GM12878 (cell line): Measurements from ENCODE around the gene KRT4. TPM values are rescaled to one million over a fixed set of nuclear protein-coding genes. Genes with fewer than 3 reads are reported as not detected.

Experiments
- ATAC-seq: fragments of 200-7000 bp; cut with Tn5 transposase; 3 replicates; pipeline ENCODE4 v1.9.1; 2020; ENCODE audit warnings: mild to moderate bottlenecking, moderate library complexity
- BruUV-seq: library from RNA; stranded (reverse); fragments of 400-500 nt; replicated peaks from 2 replicates; lab custom pipeline; 2021; lab: Mats Ljungman, UMichigan
- CTCF ChIA-PET: fragments of 300-600 bp; sonication (Branson Sonifier 250); formaldehyde crosslinking; extraction: SDS; loops from one replicate; lab custom pipeline; 2021; ENCODE audit warnings: inconsistent platforms; lab: Yijun Ruan, JAX
- POLR2A ChIA-PET: fragments of 350-600 bp; formaldehyde crosslinking; extraction: SDS; loops from one replicate; lab custom pipeline; 2021; ENCODE audit warnings: inconsistent platforms; lab: Charles Lee
- RAD21 ChIA-PET: fragments of 300-600 bp; sonication (Branson Sonifier 250); formaldehyde crosslinking; loops from one replicate; lab custom pipeline; 2023; ENCODE audit warnings: antibody characterized with exemption; ENCODE audit not compliant: unreplicated experiment; lab: Charles Lee
- SMC1A ChIA-PET: fragments of 300-600 bp; sonication (Branson Sonifier 250); formaldehyde crosslinking; loops from one replicate; lab custom pipeline; 2023; ENCODE audit not compliant: unreplicated experiment, uncharacterized antibody; lab: Charles Lee
- DNase-seq: peaks from one replicate; pipeline ENCODE4 v3.0.0-alpha.2; 2011; ENCODE audit warnings: low read depth, low spot score
- FAIRE-seq: peaks from 3 replicates; lab custom pipeline; 2011; peaks lifted over from hg19 to GRCh38; lab: Jason Lieb, UNC
- H2AFZ ChIP-seq: 2 replicates; pipeline ENCODE4 v1.6.0; 2011; ENCODE audit warnings: low read depth, low read length, control low read depth; ENCODE audit not compliant: control insufficient read depth
- H3K27ac ChIP-seq: 2 replicates; pipeline ENCODE4 v1.5.1; 2011; ENCODE audit warnings: control low read depth; ENCODE audit not compliant: control insufficient read depth, insufficient read depth
- H3K27me3 ChIP-seq, 2 experiments: replicated peaks in 1 of 2; 2 replicates each; pipeline versions ENCODE4 v1.6.0 to v1.6.1; 2011; ENCODE audit warnings: low read length in 1 of 2; ENCODE audit not compliant: control insufficient read depth in 2 of 2, insufficient read depth in 2 of 2
- H3K36me3 ChIP-seq, 2 experiments: 2 replicates each; pipeline ENCODE4 v1.5.1; 2011; ENCODE audit warnings: low read length in 1 of 2; ENCODE audit not compliant: control insufficient read depth in 2 of 2, insufficient read depth in 2 of 2
- H3K4me1 ChIP-seq: 2 replicates; pipeline ENCODE4 v1.6.1; 2011; ENCODE audit warnings: mild to moderate bottlenecking, low read length, moderate library complexity, mixed read lengths; ENCODE audit not compliant: control insufficient read depth, insufficient read depth
- H3K4me2 ChIP-seq: 2 replicates; pipeline ENCODE4 v1.6.0; 2011; ENCODE audit warnings: control low read depth; ENCODE audit not compliant: control insufficient read depth, insufficient read depth
- H3K4me3 ChIP-seq: fragments of 200-600 bp; sonication (generic); 2 replicates; pipeline ENCODE4 v1.5.1; 2016
- H3K79me2 ChIP-seq: 2 replicates; pipeline ENCODE4 v1.6.0; 2011; ENCODE audit warnings: low read length; ENCODE audit not compliant: control insufficient read depth, insufficient read depth
- H3K9ac ChIP-seq: 2 replicates; pipeline ENCODE4 v1.8.0; 2011; ENCODE audit warnings: low read length, control low read depth, mixed read lengths; ENCODE audit not compliant: control insufficient read depth, insufficient read depth
- H3K9me3 ChIP-seq: replicated peaks from 3 replicates; pipeline ENCODE4 v1.5.1; 2011; ENCODE audit warnings: mild to moderate bottlenecking, low read length; ENCODE audit not compliant: control insufficient read depth, insufficient read depth
- H4K20me1 ChIP-seq: 2 replicates; pipeline ENCODE4 v1.6.0; 2011; ENCODE audit not compliant: control insufficient read depth, insufficient read depth
- CEBPZ ChIP-seq: fragments of 150-350 bp; IDR thresholded peaks from 2 replicates; pipeline ENCODE4 v1.6.1; 2016; ENCODE audit warnings: low read depth, low read length
- E2F4 ChIP-seq: IDR thresholded peaks from 2 replicates; pipeline ENCODE4 v1.6.1; 2012; ENCODE audit warnings: low read depth, low read length, improper control_type of control experiment
- EGR1 ChIP-seq, 2 experiments: IDR thresholded peaks; 1 replicate in 1 of 2; 2 replicates in 1 of 2; pipeline ENCODE4 v1.6.1; 2011 to 2012; ENCODE audit warnings: low read depth in 2 of 2, low read length in 2 of 2, borderline replicate concordance in 1 of 2, mild to moderate bottlenecking in 1 of 2, moderate library complexity in 1 of 2
- FOS ChIP-seq: IDR thresholded peaks from 3 replicates; pipeline ENCODE4 v1.6.1; 2011; ENCODE audit warnings: borderline replicate concordance; ENCODE audit not compliant: insufficient read length; ENCODE audit errors: extremely low read depth
- HCFC1 ChIP-seq: fragments of 150-350 bp; IDR thresholded peaks from 2 replicates; pipeline ENCODE4 v1.6.1; 2014; ENCODE audit warnings: low read length
- IKZF1 ChIP-seq: fragments of 450-650 bp; conservative IDR thresholded peaks from 2 replicates; pipeline ENCODE4 v1.6.1; 2017; ENCODE audit warnings: antibody characterized with exemption, mild to moderate bottlenecking
- KAT2A ChIP-seq: conservative IDR thresholded peaks from 2 replicates; pipeline ENCODE4 v1.6.1; 2011; ENCODE audit warnings: low read depth, low read length; ENCODE audit not compliant: control insufficient read depth
- MEF2A ChIP-seq: IDR thresholded peaks from 2 replicates; pipeline ENCODE4 v1.6.1; 2011; ENCODE audit warnings: low read depth, mild to moderate bottlenecking, low read length, moderate library complexity; ENCODE audit not compliant: insufficient read depth
- NFYA ChIP-seq: IDR thresholded peaks from 2 replicates; pipeline ENCODE4 v1.6.1; 2011; ENCODE audit warnings: low read depth, mild to moderate bottlenecking, low read length, improper control_type of control experiment, borderline replicate concordance
- NR2C2 ChIP-seq: IDR thresholded peaks from 2 replicates; pipeline ENCODE4 v1.6.1; 2011; ENCODE audit warnings: borderline replicate concordance, low read depth; ENCODE audit not compliant: control insufficient read depth, insufficient read length
- WGBS: methylation state at CpG from one replicate; pipeline ENCODE4 v1.1.6; 2016; ENCODE audit warnings: low lambda C conversion rate; ENCODE audit not compliant: insufficient replicate concordance, insufficient coverage; ENCODE audit errors: missing lambda C conversion rate; 5-methylcytosine and 5-hydroxymethylcytosine counted together
- in situ Hi-C: fragments of 300-500 bp; cut with MboI; formaldehyde crosslinking; loops from 9 replicates; pipeline ENCODE4 v1.14.3; 2018; ENCODE audit warnings: mixed read lengths
- intact Hi-C: fragments of 100-400 bp; cut with micrococcal nuclease; formaldehyde crosslinking; loops from one replicate; pipeline ENCODE4 v1.14.2; 2022; ENCODE audit not compliant: unreplicated experiment
- polyA plus RNA-seq, 11 experiments: library from polyadenylated mRNA; depleted of rRNA in 4 of 11; unstranded in 6 of 11; stranded (reverse) in 5 of 11; fragments of >200 nt; fragmentation: Nextera tagmentation in 4 of 11; fragmentation: Illumina TruSeq in 1 of 11; extraction: Ambion mirVana in 4 of 11; extraction: Trizol in 1 of 11; gene quantifications; 1 replicate in 1 of 11; 2 replicates in 10 of 11; pipeline versions ENCODE4 v1.2.1 to v1.2.3, GENCODE V29; 2011 to 2016; ENCODE audit warnings: inconsistent platforms in 2 of 11, missing spikeins in 2 of 11, low read depth in 1 of 11
- total RNA-seq, 4 experiments: library from RNA; depleted of rRNA in 3 of 4; stranded (reverse); fragments of >200 nt in 3 of 4; fragmentation: Illumina TruSeq in 1 of 4; extraction: Trizol in 1 of 4; gene quantifications; 2 replicates each; pipeline versions ENCODE4 v1.2.1 to v1.2.3, GENCODE V29; 2013 to 2021
- TF ChIP-seq, protein P1 (sequence below): fragments of 450-650 bp; formaldehyde crosslinking; IDR thresholded peaks from 2 replicates; pipeline ENCODE4 v1.5.0; 2022; ENCODE audit warnings: mild to moderate bottlenecking, missing genetic modification characterization

The KRT4 gene
- total and polyA plus RNA-seq, 10 of the 15 experiments (the other 5 are each of a cell fraction or from before 2014, with no cell fraction given) = not detected

DNA sequence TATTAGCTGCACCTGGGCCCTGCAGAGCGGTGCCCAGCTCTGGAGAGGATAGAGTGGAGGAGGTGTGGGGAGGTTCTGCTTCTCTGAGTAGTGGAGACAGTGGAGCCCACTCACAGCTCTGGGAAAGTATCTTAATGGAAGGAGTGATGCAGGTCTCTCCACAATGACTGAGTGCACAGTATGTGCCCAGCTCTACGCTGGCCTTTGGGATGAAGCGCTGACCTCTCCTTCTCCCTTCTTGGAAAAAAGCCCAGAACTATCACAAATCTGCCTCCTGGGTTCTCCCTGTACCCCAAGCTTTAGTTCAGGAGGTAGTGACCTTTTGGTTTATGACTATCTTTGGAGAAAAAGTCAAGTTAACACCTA is 17.5 kb downstream of the KRT4 start:
- H2AFZ ChIP-seq = no peak overlapping the region
- no peak for DNase-seq
- FAIRE-seq = no peak
- H3K36me3 ChIP-seq = no peaks in the 10 kb centered on the region
- no peak for ATAC-seq
- H3K9me3 ChIP-seq = no peaks in the 10 kb centered on the region
- BruUV-seq = no TSS peak
- H3K4me3 ChIP-seq = no peak overlapping the region
- H3K27me3 ChIP-seq = no peaks in the 10 kb centered on the region; a peak in 1 of 4 replicates
- WGBS = 38% methylated on average over 3 of the region's 3 CpGs
- H4K20me1 ChIP-seq = no peaks in the 10 kb centered on the region
- in situ Hi-C loops = no loop called here
- ChIA-PET POLR2A (interaction anchor here (0.6 kb wide), 1 partner anchor 9 kb away, joined by 3 read pairs; no protein-coding TSS in a partner anchor), RAD21 (interaction anchor here (1.0 kb wide), 1 partner anchor 19 kb away, joined by 3 read pairs; the partner anchor contains the start of gene KRT76), SMC1A (no interaction called here), CTCF (interaction anchor here (0.6 kb wide), 1 partner anchor 74 kb away, joined by 4 read pairs; no protein-coding TSS in a partner anchor)
- TF ChIP-seq MEF2A (no peak), EGR1 (IDR thresholded peaks at IDR 0.05; ENCODE audit: borderline replicate concordance in 1 of 2, low read depth in 2 of 2, low read length in 2 of 2) (no peak), HCFC1 (no peak), KAT2A (no peak), FOS (no peak), IKZF1 (no peak), NR2C2 (no peak), CEBPZ (no peak), E2F4 (no peak), NFYA (no peak)
- TF ChIP-seq, protein P1, sequence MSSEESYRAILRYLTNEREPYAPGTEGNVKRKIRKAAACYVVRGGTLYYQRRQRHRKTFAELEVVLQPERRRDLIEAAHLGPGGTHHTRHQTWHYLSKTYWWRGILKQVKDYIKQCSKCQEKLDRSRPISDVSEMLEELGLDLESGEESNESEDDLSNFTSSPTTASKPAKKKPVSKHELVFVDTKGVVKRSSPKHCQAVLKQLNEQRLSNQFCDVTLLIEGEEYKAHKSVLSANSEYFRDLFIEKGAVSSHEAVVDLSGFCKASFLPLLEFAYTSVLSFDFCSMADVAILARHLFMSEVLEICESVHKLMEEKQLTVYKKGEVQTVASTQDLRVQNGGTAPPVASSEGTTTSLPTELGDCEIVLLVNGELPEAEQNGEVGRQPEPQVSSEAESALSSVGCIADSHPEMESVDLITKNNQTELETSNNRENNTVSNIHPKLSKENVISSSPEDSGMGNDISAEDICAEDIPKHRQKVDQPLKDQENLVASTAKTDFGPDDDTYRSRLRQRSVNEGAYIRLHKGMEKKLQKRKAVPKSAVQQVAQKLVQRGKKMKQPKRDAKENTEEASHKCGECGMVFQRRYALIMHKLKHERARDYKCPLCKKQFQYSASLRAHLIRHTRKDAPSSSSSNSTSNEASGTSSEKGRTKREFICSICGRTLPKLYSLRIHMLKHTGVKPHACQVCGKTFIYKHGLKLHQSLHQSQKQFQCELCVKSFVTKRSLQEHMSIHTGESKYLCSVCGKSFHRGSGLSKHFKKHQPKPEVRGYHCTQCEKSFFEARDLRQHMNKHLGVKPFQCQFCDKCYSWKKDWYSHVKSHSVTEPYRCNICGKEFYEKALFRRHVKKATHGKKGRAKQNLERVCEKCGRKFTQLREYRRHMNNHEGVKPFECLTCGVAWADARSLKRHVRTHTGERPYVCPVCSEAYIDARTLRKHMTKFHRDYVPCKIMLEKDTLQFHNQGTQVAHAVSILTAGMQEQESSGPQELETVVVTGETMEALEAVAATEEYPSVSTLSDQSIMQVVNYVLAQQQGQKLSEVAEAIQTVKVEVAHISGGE (CRISPR knock-in tag) = no peak
- H3K9ac ChIP-seq = no peak overlapping the region
- no peak overlapping the region for H3K4me2 ChIP-seq
- no peaks in the 10 kb centered on the region for H3K4me1 ChIP-seq
- intact Hi-C loops = no loop called here
- no peaks in the 10 kb centered on the region for H3K79me2 ChIP-seq
- H3K27ac ChIP-seq = no peak overlapping the region
